Measurements from ENCODE around the gene ZNF414. TPM values are rescaled to one million over a fixed set of nuclear protein-coding genes. Genes with fewer than 3 reads are reported as not detected.
"Not testable (repeated sequence)": the region's sequence is repeated elsewhere in the genome, so short reads cannot be mapped to it uniquely, and the experiment has no call there.

ZNF414 gene
- total RNA-seq, 2 experiments from 2014 or later: 8.7 to 47.5 TPM

DNA sequence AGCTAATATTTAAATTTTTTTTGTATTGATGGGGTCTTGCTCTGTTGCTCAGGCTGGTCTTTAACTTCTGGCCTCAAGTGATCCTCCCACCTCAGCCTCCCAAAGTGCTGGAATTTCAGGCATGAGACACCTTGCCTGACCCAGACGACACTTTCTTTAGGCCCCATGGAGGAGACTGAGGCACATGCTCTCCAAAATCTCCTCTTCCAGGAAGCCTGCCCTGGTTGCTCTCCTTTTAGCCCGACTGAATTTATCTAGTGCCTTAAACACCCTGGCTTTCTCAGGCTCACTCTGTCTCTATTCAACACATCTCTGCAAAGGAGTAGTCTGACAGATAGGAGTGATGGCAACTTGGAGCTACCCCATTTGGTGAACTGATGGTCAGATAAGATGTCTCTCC, 44.4 kb upstream of the ZNF414 start:
- ChIA-PET CTCF (ENCODE audit: unreplicated experiment) (no interaction called here), POLR2A (interaction anchor here (0.6 kb wide), 1 partner anchor 9 kb away, joined by 5 read pairs; no protein-coding TSS in a partner anchor)
- H2AFZ ChIP-seq (ENCODE audit: low read length): no peak overlapping the region
- BruUV-seq (replicated peaks): no TSS peak
- TF ChIP-seq EZH2phosphoT487 (IDR thresholded peaks at IDR 0.05; ENCODE audit: borderline replicate concordance, low read depth, low read length) (no peak), CTCF (conservative IDR thresholded peaks at IDR 0.05; ENCODE audit: low read length) (no peak)
- H3K4me2 ChIP-seq (ENCODE audit: low read length): no peak overlapping the region
- H3K36me3 ChIP-seq (ENCODE audit: insufficient read depth, low read length): no peaks in the 10 kb centered on the region
- no peaks in the 10 kb centered on the region for H3K9me2 ChIP-seq (ENCODE audit: insufficient read depth, low read length)
- no peak overlapping the region for H3K4me3 ChIP-seq (ENCODE audit: low read depth, low read length, poor library complexity, severe bottlenecking)
- H3K4me1 ChIP-seq (ENCODE audit: insufficient read depth, low read length, poor library complexity, severe bottlenecking): no peaks in the 10 kb centered on the region
- H3K27ac ChIP-seq (ENCODE audit: low read depth, low read length, poor library complexity, severe bottlenecking): no peak overlapping the region
- no peak for DNase-seq (ENCODE audit: low spot score)
- intact Hi-C loops (cut with micrococcal nuclease; ENCODE audit: unreplicated experiment): no loop called here
- H3K79me2 ChIP-seq (ENCODE audit: insufficient read depth, low read depth, low read length): no peaks in the 10 kb centered on the region
- no peaks in the 10 kb centered on the region for H4K20me1 ChIP-seq (ENCODE audit: insufficient read depth, low read length)
- H3K9me3 ChIP-seq (ENCODE audit: low read length): no peaks in the 10 kb centered on the region

DNA sequence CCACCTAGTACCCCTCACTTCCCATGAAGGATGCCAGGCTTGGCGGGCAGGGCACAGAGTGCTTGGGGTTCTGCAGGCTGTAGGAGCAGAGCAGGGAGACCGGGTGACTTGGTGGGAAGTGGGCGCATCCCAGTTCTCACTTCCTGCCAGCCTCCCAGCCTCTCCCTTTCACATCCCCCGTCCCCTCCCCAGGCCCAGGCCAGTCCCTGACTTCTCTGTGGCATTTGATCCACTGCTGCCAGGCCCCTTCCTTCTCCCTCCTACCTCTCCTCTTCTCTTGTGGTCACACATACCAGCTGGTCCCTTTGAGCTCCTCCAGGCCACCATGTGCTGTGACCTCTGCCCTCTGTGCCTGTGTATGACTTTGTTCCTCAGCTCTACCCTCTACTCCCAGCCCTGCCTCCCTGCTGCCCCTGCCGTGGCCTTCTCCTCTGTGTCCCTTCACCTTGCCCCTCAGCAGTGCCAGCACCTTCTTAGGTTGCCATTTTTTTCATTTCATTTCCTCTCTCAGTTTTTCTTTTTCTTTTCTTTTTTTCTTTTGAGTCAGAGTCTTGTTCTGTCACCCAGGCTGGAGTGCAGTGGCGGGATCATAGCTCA, 43.8 kb upstream of the ZNF414 start:
- H3K4me2 ChIP-seq (ENCODE audit: low read length): no peak overlapping the region
- no peaks in the 10 kb centered on the region for H3K9me2 ChIP-seq (ENCODE audit: insufficient read depth, low read length)
- H4K20me1 ChIP-seq (ENCODE audit: insufficient read depth, low read length): no peaks in the 10 kb centered on the region
- intact Hi-C loops (cut with micrococcal nuclease; ENCODE audit: unreplicated experiment): no loop called here
- ChIA-PET CTCF (ENCODE audit: unreplicated experiment) (no interaction called here), POLR2A (interaction anchor here (0.5 to 0.6 kb wide), 2 partner anchors 9 to 815 kb away, joined by 3 to 5 read pairs; no protein-coding TSS in a partner anchor)
- no TSS peak for BruUV-seq (replicated peaks)
- DNase-seq (ENCODE audit: low spot score): no peak
- no peaks in the 10 kb centered on the region for H3K36me3 ChIP-seq (ENCODE audit: insufficient read depth, low read length)
- TF ChIP-seq CTCF (conservative IDR thresholded peaks at IDR 0.05; ENCODE audit: low read length) (no peak), EZH2phosphoT487 (IDR thresholded peaks at IDR 0.05; ENCODE audit: borderline replicate concordance, low read depth, low read length) (no peak)
- no peak overlapping the region for H3K27ac ChIP-seq (ENCODE audit: low read depth, low read length, poor library complexity, severe bottlenecking)
- H3K4me1 ChIP-seq (ENCODE audit: insufficient read depth, low read length, poor library complexity, severe bottlenecking): no peaks in the 10 kb centered on the region
- H3K9me3 ChIP-seq (ENCODE audit: low read length): no peaks in the 10 kb centered on the region
- H2AFZ ChIP-seq (ENCODE audit: low read length): no peak overlapping the region
- H3K79me2 ChIP-seq (ENCODE audit: insufficient read depth, low read depth, low read length): no peaks in the 10 kb centered on the region
- H3K4me3 ChIP-seq (ENCODE audit: low read depth, low read length, poor library complexity, severe bottlenecking): no peak overlapping the region

DNA sequence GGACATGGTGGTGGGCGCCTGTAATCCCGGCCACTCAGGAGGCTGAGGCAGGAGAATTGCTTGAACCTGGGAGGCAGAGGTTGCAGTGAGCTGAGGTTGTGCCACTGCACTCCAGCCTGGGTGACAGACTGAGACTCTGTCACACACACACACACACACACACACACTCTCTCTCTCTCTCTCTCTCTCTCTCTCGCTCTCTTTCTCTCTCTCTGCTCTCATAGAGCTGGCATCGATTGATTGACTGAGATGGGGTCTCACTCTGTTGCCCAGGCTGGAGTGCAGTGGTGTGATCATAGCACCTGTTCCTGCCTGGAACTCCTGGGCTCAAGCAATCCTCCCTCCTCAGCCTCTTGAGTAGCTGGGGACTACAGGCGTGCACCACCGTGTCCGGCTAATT, 39.8 kb upstream of the ZNF414 start:
- H3K4me3 ChIP-seq (ENCODE audit: low read depth, low read length, poor library complexity, severe bottlenecking); intact Hi-C loops (cut with micrococcal nuclease; ENCODE audit: unreplicated experiment); H3K27ac ChIP-seq (ENCODE audit: low read depth, low read length, poor library complexity, severe bottlenecking); H3K4me1 ChIP-seq (ENCODE audit: insufficient read depth, low read length, poor library complexity, severe bottlenecking); H3K9me3 ChIP-seq (ENCODE audit: low read length); H2AFZ ChIP-seq (ENCODE audit: low read length); CTCF ChIA-PET (ENCODE audit: unreplicated experiment); H4K20me1 ChIP-seq (ENCODE audit: insufficient read depth, low read length); BruUV-seq (replicated peaks); H3K9me2 ChIP-seq (ENCODE audit: insufficient read depth, low read length); H3K79me2 ChIP-seq (ENCODE audit: insufficient read depth, low read depth, low read length); H3K36me3 ChIP-seq (ENCODE audit: insufficient read depth, low read length); POLR2A ChIA-PET; DNase-seq (ENCODE audit: low spot score); H3K4me2 ChIP-seq (ENCODE audit: low read length): not testable (repeated sequence)

All from OCI-LY7 (cell line).